GM19025 (cell line): ENCODE results near the gene TAS1R1.

Source experiments
- ATAC-seq: cut with Tn5 transposase; IDR thresholded peaks from one replicate; pipeline ENCODE4 v1.9.1; 2021; ENCODE audit warnings: mild to moderate bottlenecking, low read depth, moderate library complexity; ENCODE audit not compliant: unreplicated experiment

TAS1R1 gene

DNA sequence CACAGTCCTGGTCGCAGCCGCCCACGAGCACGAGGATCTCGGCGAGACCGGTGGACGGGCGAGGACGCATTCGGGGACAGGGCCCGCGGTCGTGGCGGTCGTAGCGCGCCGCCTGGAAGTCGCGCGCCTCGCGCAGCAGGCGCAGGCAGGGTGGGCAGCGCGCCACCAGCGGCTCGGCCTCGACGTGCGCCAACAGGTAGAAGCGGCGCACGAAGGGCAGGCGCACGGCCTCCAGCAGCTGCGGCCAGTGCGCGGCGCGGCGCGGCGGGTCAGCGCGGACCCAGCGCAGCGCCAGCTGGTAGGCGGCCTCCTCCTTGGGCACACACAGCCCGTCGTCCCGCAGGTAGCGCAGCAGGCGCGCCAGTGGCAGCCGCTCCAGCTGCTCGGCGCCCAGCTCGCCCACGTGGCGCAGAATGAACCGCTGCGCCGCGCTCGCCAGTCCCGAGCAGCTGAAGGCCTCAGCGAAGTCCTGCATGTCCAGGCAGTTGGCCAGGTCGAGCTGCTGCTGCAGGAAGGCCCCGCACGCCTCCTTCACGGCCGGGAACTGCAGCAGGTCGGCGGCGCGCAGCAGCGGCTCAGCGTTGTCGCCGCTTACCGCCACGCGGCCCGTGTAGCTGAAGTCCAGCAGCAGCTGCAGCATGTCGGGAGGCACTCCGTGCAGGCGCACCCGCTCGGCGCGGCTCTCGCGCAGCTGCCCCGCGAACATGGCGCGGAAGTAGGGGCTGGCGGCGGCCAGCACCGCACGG lies 47.0 kb downstream of the TAS1R1 start:
- peak; percentile 22 for ATAC-seq

DNA sequence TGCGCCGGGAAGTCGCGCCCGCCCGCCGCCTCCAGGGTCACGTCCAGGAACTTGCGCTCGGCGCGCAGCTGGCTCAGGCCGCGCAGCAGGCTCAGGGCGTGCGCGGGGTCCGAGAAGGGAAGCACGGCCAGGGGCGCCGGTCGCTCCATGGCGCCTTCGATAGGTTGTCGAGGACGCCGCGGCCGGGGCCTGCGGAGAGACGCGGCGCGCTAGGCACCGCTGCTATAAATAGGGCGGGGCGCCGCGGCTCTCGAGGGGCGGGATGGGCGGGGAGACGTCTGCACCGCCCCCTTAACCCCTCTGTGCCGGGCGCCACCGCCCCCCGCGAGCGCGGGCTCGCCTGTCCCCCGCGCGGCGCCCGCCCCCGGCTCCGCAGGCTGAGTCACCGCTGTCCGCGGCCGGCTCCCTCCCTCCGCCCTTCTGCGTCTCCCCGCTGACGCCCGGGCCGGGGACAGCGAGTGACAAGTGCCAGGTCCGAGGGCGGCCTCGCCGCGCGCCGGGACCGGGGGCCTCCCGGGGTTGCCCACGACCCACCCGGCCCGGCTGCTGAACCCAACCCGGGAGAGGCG lies 47.6 kb downstream of the TAS1R1 start, which contains the start of gene KLHL21:
Gene KLHL21 (minus strand): TSS at position 201 of the 569 bp plus-strand sequence. CDS start 52 bp downstream, at position 149.
- ATAC-seq = peak; percentile 51

DNA sequence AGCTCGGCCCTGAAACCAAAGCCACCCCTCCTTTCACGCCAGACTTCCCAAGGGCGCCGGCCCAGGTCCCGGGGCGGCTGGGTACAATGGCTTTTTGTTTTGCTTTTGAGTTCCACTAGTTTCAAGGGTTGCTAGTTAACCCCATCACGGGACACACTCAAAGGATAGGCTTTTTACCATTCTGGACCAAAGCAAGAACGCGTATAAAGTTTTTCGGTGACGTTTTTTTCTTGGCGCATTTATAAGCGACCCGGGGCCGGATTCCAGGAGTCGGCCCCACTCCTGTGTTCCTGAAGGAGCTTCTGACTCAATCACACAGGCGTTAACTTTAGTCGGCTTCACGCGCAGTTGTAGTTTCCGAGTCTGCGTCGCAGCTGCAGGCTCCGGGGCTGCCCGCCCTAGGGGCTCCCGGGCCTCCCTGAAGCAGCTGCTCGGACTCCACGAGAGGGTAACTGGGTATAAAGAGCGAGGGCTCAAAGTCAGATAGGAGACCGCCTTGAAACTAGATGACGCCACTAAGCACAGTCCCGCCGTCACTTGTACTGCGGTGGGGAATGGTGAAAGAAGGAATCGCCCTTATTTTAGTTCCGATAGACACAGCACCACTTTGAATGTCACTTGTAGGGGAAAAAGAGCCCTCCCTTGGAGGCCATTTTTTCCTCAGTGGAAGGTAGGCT lies 48.3 kb downstream of the TAS1R1 start:
- ATAC-seq = peak; percentile 22

DNA sequence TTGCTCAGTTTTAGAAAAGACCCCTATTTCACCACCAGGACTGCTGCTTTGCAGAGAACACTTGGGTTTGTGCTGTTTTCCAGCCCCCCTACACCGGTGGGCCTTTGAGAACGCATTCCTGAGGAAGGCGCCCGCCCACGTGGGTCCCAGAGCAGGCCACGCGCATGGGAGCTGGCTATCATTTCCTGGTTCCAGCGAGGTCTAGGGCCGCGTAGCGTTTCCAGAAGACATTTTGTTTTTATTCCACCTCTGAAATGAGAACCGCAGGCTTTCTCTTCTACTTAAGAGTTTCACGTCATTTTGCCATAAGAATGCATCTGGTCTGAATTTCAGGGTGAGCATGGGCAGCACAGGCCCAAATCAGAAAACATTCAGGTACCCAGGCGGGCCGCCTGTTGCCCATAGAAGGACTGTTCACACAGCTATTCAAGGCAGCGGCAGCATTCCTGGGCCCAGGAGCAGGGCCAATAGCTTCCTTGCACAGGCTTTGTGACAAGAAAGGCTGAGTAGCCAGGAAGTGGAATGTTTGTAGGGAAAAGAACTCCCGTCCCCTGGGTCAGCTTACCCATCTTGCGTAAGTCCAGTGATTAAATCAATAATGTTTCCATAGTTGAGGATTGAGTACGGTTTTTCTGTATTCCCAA lies 48.9 kb downstream of the TAS1R1 start:
- no peak for ATAC-seq

DNA sequence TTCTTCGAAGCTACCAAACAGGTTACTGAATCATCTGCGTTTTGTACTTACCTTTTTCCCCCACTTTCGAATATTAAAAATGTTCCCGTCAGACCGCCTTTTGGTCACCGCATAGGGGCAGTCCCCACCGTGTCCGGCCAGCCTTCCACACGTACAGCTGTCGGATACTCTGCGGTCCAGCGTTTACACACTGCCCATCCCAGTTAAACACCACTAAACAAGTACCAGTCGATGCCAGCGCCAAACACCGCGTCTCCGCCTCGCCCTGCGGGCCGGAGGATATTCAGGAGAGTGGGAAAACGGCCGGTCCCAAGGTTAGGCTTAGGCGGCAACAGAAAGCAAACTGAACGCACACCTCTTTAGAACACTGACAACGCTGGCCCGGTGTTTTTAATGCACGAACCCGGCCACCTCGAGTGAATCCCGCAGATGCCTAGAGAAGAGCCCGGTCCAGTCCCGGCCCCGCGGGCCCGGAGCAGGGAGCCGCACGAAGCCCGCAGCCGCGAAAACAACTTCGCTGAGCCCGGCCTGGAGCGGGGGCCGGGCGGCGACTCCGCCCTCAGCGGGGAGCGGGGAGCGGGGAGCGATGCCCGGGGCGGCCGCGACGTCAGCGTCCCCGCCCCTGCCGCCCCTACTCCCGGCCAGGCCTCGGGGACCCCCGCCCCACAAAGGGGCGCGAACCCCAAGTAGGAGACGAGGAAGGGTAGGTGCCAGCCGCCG lies 57.7 kb downstream of the TAS1R1 start:
- ATAC-seq = peak; percentile 28

DNA sequence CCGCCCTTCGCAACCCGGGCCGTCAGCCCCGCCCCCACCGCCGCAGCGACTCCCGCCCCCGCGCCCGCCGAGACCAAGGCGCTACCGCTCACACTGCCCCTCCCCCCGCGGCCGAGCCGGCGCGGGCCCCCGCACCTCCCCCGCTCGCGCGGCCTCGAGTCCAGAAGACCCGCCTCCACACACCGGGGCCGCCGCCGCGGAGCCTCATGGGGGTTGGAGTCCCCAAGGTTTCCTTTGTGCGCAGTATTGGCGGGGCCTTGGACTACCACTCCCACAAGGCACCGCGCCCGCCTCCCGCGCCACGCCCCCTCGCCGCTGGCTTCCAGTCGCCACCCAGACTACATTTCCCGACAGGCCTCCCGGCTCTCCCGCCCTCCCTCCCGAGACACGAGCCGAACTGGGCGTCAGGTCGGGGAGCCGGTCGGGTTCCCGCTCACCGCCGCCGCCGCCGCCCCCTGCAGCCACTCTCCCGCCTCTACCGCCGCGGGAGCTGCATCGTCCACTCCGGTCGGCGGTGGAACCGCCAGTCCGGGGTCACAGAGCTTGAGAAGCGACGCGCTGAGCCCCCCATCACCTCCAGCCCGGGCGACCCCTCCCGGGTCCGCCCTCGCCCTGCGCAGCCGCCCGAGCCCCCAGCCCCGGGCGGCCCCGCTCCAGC lies 58.4 kb downstream of the TAS1R1 start, which contains the start of gene PHF13:
Gene PHF13 (plus strand): TSS at position 371 of the 658 bp plus-strand sequence. CDS start 336 bp downstream, outside the sequence.
- peak; percentile 92 for ATAC-seq

DNA sequence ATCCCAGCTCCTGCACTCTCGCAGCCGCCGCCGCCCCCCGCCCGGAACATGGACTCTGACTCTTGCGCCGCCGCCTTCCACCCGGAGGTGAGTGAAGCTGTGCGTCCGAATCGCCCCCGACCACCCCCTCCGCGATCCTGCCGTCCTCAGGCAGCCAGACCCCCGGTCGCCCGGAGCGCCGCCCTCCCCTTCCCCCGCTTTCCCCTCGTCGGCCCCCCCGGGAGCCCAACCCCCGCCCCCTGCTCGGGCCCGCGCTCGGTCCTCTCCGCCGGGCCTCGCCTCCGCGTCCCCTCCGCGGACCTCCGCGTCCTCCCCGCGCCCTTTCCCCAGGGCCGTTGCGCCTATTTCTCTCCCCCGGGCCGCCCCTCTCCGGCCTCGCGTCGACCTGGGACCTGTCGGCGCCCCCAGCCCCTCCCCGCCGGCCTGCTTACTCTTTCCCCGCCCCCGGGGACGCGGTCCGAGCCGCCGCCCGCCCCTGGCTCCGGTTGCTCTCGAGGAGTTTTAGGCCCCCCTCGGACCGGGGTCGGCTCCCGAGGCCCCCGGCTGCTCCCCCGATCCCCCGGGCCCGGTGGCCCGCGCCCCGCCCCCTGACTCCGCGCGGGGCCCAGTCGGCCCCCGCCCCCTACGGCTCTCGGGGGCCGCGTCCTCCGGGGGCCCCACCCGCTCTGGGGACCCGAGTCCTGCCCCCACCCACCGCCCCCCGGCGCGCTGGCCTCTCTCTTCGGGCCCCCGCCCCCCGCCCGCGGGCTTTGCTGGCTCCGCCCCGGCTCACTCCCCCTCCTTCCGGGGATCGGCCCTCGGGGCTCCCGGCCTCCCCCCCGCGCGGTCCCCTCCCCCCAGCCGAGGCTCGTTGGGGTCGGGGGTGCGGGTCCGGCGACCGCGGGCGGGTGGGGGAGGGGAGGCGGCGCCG lies 59.2 kb downstream of the TAS1R1 start:
- no peak for ATAC-seq

DNA sequence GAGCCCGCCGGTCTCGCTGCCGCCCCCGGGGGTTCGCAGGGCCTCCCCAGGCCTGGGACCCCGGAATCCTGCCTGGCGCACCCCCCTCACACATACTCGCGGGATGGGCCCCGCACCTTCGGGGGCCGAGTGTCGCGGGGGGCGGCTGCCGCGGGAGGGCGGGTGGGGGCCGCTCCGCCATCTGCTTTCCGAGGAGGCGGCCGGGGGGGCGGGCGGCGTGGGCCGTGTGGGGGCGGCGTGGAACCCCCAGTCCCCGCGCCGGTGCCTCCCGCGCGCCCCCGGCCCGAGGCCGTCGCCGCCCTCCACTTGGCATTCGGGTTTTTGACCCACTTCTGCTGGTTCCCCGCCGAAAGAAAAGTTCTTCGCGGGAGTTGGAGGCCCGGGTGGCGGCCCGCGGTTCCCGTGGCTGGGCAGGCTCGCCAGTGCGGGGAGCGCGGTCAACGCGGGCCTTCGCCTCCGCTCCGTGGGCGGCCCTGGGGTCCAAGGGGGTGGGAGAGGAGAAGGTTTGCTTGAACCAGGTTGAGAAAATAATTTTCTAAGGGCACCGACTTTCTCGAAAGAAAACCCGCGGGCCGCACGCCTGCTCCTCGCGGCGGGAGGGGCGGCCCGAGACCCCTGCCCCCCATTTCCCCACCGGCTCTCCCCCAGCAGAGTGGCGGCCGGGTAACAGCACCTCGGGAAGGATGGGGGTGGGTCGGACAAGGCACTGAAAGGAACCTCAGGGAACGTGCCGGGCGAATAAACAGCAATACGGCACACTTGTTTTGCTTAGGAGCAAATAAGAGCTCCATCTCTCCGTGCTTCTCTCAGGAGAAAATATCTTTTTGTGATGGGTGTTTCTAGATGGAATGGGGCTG lies 60.0 kb downstream of the TAS1R1 start:
- ATAC-seq = no peak

DNA sequence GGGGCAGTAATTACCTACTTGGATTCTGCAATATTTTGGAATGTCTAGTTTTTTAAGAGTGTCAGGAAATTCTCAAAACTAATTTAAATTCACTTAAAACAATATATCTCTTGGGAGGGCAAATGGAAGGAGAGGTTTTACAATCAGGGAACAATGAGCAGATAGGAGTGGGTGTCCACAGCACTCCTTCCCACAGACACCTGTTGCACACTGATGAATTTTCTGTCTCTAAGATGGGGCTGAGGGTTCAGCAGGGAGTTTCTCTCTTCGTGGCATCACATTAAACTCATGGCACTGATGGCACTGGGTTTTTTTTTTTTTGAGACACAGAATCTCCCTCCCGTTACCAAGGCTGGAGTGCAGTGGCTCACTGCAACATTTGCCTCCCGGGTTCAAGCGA lies 63.9 kb downstream of the TAS1R1 start:
- no peak for ATAC-seq

DNA sequence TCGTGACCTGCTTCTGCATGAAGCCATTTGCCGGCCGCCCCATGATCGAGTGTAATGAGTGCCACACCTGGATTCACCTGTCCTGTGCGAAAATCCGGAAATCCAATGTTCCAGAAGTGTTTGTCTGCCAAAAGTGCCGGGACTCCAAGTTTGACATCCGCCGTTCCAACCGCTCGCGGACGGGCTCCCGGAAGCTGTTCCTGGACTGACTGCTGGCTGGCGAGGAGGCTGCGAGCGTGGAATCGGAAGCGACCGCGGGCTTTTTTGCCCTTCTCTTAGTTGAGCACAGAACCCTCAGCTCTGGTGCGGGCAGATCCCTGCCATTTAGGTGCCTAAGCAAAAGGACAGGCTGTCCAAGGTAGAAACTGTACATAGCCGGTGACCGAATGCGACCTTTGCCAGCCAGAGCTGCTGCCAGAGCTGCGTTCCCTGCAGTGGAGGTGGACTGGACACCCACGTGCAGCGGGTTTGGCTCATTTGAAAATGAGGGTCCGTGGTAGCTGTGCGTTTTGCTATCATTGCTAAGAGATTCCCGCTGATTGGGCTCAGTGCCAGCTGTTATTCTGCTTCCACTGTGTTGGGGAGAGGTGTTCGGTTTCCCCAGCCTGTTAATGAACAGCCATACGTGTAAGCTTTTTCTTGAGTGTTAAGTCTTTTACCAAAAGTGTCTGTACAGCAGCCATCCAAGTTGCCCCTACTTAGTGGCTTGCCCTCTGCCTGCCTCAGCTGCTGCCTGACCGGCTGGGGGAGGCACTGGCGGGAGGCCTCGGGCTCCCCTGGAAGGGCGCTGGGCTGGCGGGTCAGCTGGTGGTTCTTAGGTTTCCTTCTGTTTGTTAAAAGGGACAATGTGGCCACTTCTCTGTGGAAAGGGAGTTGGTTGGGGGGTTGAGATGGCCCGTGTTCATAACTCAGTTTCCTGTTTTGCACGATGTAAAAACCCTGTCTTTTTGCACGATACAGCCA lies 66.6 kb downstream of the TAS1R1 start:
- ATAC-seq = no peak

DNA sequence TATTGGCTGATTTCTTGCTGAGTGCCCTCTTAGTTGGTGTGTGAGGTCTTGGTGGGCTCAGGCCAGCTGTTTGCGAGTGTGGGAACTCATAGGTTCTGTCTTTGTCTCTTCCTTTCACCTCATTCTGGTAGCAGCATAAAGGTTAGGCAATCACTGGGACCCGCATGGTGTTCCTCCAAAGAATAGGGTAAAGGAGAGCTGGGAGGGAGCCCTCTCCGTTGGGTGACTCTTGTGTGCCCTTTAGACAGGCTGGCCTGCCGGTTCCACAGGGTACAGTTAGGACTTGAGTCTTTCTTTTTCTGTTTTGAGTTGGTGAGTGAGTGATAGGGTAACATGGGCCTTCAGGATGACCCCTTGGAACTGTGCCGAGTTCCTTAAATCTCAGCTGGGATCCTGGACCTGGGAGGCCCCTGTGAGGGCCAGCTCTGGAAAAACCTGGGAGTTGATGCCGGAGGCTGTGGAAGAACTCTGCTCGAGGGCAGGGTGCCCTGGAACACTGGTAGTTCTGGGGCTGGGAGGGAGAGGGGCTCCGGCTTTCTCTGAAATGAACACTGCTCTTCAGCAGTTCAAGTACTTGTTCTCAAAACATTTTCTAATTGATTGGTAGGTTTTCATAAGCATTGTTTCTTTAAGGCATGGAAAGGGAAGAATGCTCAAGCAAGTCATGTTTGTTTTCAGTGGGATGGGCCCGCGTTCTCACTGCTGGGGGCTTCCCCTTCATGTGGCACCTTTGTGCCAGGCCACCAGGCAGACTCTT lies 67.5 kb downstream of the TAS1R1 start:
- ATAC-seq = no peak

DNA sequence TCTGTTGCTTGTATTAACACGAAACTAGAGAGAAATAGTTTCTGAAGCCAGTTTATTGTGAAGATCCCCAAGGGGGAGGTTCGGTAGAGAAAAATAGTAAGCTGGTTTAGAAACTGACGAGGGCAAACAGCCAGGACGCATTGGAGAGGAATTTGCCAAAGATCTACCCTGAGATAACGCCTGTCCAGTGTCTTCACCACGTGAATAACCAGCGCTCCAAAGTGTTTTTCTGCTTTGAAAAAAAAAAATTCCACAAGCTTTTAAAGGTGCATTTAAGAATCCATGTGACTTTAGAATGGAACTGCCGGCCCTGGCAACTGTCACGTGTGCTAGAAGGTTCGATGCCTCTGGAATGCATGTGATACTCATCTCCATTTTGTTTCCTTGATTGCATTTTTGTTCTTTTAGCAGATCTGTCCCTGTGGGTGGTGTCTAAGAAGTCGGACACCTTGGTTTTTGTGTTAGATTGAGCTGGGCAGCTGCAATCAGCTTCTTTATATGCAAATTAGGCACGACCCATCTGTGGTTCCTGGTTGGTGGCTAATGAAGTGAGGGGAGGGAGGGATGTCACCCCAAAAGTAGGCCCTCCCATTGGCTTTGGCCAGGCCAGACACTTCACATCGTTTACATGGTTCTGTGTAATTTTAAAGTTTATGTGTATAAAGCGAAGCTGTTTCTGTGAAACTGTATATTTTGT lies 68.3 kb downstream of the TAS1R1 start:
- ATAC-seq = no peak

DNA sequence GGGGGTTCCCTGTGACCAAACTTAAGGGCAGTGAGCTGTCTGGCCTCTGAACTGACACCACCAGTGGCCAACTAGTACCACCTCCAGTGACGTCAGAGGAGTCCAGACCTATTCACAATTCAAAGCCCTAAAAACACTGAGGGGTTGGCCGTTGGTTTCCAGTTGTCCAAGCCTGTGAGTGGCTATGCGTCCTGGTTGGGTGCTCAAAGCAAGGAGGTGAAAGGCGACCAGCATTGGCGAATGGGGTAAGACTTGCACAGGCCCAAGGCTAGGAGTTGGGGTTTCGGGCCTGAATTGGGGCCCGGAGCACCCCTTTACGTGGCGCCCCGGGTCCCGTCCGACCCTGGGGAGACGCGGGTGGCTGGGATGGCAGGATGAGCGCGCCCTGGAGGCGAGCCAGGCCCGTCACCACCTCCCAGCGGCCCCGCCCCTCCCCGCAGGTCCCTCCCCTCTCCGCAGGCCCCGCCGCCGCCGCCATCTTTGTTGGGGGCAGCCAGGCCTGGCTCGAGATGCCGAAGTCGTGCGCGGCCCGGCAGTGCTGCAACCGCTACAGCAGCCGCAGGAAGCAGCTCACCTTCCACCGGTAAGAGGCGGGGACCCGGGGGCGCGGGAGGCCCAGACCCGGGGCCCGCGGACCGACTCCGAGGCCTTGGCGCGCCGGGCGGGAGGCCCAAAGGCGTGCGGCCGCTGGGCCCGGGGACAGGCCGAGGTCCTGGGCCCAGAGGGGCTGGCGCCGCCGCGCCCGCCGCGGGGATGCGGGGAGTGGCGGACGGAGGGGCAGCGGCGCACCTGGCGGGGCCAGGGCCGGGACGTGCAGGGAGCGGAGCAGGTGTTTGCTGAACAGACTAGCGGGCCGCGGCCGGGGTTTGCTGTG lies 69.8 kb downstream of the TAS1R1 start, which contains the start of gene THAP3:
Gene THAP3 (plus strand): TSS at position 159 of the 874 bp plus-strand sequence. CDS start 351 bp downstream, at position 510.
- ATAC-seq = peak; percentile 74

DNA sequence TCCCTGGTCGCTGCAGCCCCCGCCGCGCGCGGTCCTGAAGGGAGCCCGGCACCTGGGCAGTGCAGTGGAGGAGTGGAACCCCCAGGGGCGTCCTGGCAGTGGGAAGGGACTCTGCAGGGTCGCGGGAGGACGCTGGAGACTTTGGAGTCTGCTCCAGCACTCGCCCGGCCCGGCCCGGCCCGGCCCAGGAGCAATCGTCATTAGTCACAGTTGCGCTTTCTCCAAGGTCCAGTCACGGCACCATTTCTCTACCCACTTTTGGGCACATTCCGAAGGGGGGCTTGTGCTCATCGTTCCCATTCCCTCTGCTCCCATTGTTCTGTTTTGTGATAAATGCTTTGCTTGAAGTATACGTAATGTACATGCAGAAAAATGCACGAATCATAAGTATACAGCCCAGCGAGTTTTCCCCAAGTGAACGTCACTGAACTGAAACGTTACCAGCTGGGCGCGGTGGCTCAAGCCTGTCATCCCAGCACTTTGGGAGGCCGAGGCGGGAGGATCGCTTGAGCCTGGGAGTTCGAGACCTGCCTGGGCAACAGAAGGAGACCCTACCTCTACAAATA lies 70.6 kb downstream of the TAS1R1 start:
- no peak for ATAC-seq
